ENCODE results near the gene GRK4.

GRK4 gene

GRCh38 chr4:3074846-3075651 lies 111.7 kb downstream of the GRK4 start:
- peak; percentile 47 for DNase-seq

- DNase-seq: no peak
These were observed 112.2 kb downstream of the GRK4 start for GRCh38 chr4:3075652-3075981.

GRCh38 chr4:3077796-3078195 lies 114.4 kb downstream of the GRK4 start:
- no peak for DNase-seq

- no peak for DNase-seq
These were observed 116.3 kb downstream of the GRK4 start for GRCh38 chr4:3079694-3080123.

GRCh38 chr4:3082925-3083515 lies 119.6 kb downstream of the GRK4 start:
- no peak for DNase-seq

- no peak for DNase-seq
These were observed 120.4 kb downstream of the GRK4 start for GRCh38 chr4:3083732-3084131.

GRCh38 chr4:3085948-3086670 lies 122.7 kb downstream of the GRK4 start:
- no peak for DNase-seq

GRCh38 chr4:3087115-3087797 lies 123.9 kb downstream of the GRK4 start:
- DNase-seq: no peak
